Body of pancreas (tissue), 4 donors: ENCODE measurements around the gene ABCB10. TPM values are rescaled to one million over a fixed set of nuclear protein-coding genes. Genes with fewer than 3 reads are reported as not detected.
A peak's percentile ranks its signal among the peaks of the same experiment; 100 is the strongest.

Source experiments
- ATAC-seq: fragments of 150-250 bp; one replicate; pipeline ENCODE4 v1.9.1; 2016
- DNase-seq, 4 donors: peaks; one replicate each; pipeline ENCODE4 v3.0.0-alpha.2; 2019
- H3K27ac ChIP-seq, 4 donors: fragments of 200-600 bp; sonication (generic); 1 replicate in 3 of 4; 2 replicates in 1 of 4; pipeline versions ENCODE4 v1.5.1 to v1.6.1; 2016 to 2019; ENCODE audit warnings: mild to moderate bottlenecking in 1 of 4, mixed read lengths in 1 of 4, moderate library complexity in 1 of 4
- H3K27me3 ChIP-seq, 2 donors: fragments of 200-600 bp; sonication (generic); one replicate each; pipeline ENCODE4 v1.6.0; 2016; ENCODE audit warnings: mild to moderate bottlenecking in 1 of 2
- H3K36me3 ChIP-seq, 2 donors: fragments of 200-600 bp; sonication (generic); replicated peaks in 1 of 2; 2 replicates each; pipeline ENCODE4 v1.5.1; 2016; ENCODE audit warnings: low read depth in 2 of 2; ENCODE audit not compliant: insufficient read depth in 1 of 2
- H3K4me1 ChIP-seq: fragments of 200-600 bp; sonication (generic); one replicate; pipeline ENCODE4 v1.6.0; 2016
- H3K4me3 ChIP-seq, 2 donors: fragments of 200-600 bp; sonication (generic); 1 replicate in 1 of 2; 2 replicates in 1 of 2; pipeline ENCODE4 v1.5.1; 2016 to 2019
- H3K9me3 ChIP-seq, 3 donors: fragments of 200-600 bp; sonication (generic); 1 replicate in 2 of 3; 2 replicates in 1 of 3; pipeline ENCODE4 v1.5.1; 2016
- CTCF ChIP-seq, 7 experiments: fragments of 450-650 bp in 4 of 7; fragments of 200-600 bp in 3 of 7; sonication (generic) in 3 of 7; IDR thresholded peaks; one replicate each; pipeline ENCODE4 v1.5.1; 2016 to 2019; ENCODE audit warnings: antibody characterized with exemption in 7 of 7
- POLR2A ChIP-seq, 3 donors: fragments of 450-650 bp; IDR thresholded peaks; one replicate each; pipeline ENCODE4 v1.6.1; 2016; ENCODE audit warnings: antibody characterized with exemption in 3 of 3, mild to moderate bottlenecking in 2 of 3
- WGBS, 2 donors: methylation state at CpG; one replicate each; pipeline ENCODE4 v1.1.5; 2017; 5-methylcytosine and 5-hydroxymethylcytosine counted together
- intact Hi-C: fragments of 100-400 bp; cut with DNase I; formaldehyde crosslinking; loops from one replicate; pipeline ENCODE4 v1.15.1; 2023
- total RNA-seq, 2 donors: library from RNA; depleted of rRNA; stranded (reverse); fragments of >200 nt; gene quantifications; one replicate each; pipeline ENCODE4 v1.1.0, GENCODE V29; 2016

ABCB10 gene
- total RNA-seq, 2 donors from 2014 or later = 7.8 to 15.2 TPM

DNA sequence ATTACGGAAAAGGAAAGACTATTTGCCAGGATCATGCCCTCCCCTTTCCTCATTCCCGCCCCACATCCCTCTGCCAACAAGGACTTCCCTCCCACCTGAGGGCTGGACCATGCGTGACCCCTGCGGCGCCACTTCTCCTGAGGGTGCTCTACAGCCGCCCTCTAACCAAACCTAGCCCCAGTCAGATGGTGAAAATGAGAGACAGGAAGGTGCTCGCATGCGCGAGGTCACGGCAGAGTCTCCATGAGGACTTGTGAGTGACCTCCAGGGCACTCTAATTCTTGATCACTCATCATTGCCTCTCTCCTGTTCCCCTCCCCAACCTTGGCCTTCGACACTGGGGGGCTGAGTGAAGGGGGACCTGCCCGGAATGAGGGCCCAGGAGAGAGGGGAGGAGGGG is 35.3 kb upstream of the ABCB10 start:
- H3K27me3 ChIP-seq = no peaks in the 10 kb centered on the region
- ATAC-seq (no peak), DNase-seq (no peak)
- 92 to 96% methylated on average over 12 of the region's 12 CpGs for WGBS, 2 donors
- H3K4me1 ChIP-seq = no peaks in the 10 kb centered on the region
- no peaks in the 10 kb centered on the region for H3K9me3 ChIP-seq
- intact Hi-C loops = no loop called here
- H3K4me3 ChIP-seq = no peak overlapping the region
- H3K36me3 ChIP-seq = peaks cover 8 to 10% of the 10 kb centered on the region in 2 donors
- TF ChIP-seq CTCF (IDR thresholded peaks at IDR 0.05) (no peak), POLR2A (IDR thresholded peaks at IDR 0.05) (no peak)
- no peak overlapping the region for H3K27ac ChIP-seq

DNA sequence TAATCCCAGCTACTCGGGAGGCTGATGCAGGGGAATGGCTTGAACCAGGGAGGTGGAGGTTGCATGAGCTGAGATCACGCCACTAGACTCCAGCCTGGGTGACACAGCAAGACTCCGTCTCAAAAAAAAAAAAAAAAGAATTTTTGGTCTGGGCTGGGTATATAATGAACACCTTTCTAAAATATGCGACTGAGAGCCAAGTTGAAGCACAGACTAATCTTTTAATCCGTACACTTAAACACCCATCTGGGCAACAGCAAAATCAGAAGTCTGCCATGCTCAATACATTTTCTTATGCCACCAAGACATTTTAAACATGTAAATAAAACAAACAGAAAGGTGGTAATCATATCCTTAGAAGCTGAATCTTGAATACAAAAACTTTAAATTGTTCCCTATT is 31.6 kb upstream of the ABCB10 start:
- Histone ChIP-seq H3K4me3 (no peak overlapping the region), H3K36me3 (peaks cover 8 to 10% of the 10 kb centered on the region in 2 donors), H3K27ac (no peak overlapping the region), H3K4me1 (no peaks in the 10 kb centered on the region), H3K9me3 (no peaks in the 10 kb centered on the region), H3K27me3 (no peaks in the 10 kb centered on the region)
- WGBS, 2 donors = 93 to 95% methylated on average over 5 of the region's 5 CpGs
- TF ChIP-seq POLR2A (IDR thresholded peaks at IDR 0.05) (no peak), CTCF (IDR thresholded peaks at IDR 0.05) (no peak)
- DNase-seq = no peak
- no peak for ATAC-seq
- intact Hi-C loops = no loop called here

DNA sequence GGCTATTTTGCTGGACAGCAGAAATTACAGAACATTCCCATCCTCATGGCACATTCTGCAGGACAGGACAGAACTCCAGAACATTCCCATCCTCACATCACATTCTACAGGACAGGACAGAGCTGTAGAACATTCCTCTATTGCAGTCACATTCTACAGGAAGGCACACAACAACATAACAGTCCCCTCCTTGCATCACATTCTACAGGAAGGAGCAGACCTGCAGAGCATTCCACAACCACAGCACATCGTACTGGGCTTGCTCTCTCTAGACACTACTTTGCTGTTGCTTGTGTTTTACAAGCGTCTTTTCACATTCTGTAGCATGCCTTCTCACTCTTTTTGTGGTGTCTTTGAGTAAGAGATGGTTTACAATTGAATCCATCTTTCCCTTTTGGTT is 26.8 kb upstream of the ABCB10 start:
- intact Hi-C loops = no loop called here
- TF ChIP-seq CTCF (IDR thresholded peaks at IDR 0.05) (no peak), POLR2A (IDR thresholded peaks at IDR 0.05) (no peak)
- H3K27ac ChIP-seq = no peak overlapping the region
- no peaks in the 10 kb centered on the region for H3K9me3 ChIP-seq
- no peaks in the 10 kb centered on the region for H3K36me3 ChIP-seq
- H3K4me1 ChIP-seq = peaks cover 9% of the 10 kb centered on the region
- no peak overlapping the region for H3K4me3 ChIP-seq
- no peaks in the 10 kb centered on the region for H3K27me3 ChIP-seq
- ATAC-seq = no peak
- WGBS, 2 donors = 54 to 86% methylated on average over 2 of the region's 2 CpGs
- no peak for DNase-seq

- intact Hi-C loops = no loop called here
- no peak for ATAC-seq
- peak overlapping the region in 1 of 4 donors; percentile 60 for H3K27ac ChIP-seq
These were observed 24.2 kb upstream of the ABCB10 start for GRCh38 chr1:229582715-229583114.

More at GRCh38 chr1:229582715-229583114, 24.2 kb upstream of the ABCB10 start:
- Histone ChIP-seq H3K9me3 (no peaks in the 10 kb centered on the region), H3K27me3 (no peaks in the 10 kb centered on the region), H3K4me3 (no peak overlapping the region), H3K4me1 (peaks cover 14% of the 10 kb centered on the region), H3K36me3 (no peaks in the 10 kb centered on the region)
- 93 to 100% methylated on average over 4 of the region's 4 CpGs for WGBS, 2 donors
- no peak for DNase-seq
- no peak for TF ChIP-seq CTCF (IDR thresholded peaks at IDR 0.05)
- no peak for TF ChIP-seq POLR2A (IDR thresholded peaks at IDR 0.05)
